GOT3 (cell line): ENCODE results near the gene PAPLN.
"Not testable (repeated sequence)": the region's sequence is repeated elsewhere in the genome, so short reads cannot be mapped to it uniquely, and the experiment has no call there.

ENCODE experiments used
- DNase-seq: peaks from one replicate; lab custom pipeline; 2025; ENCODE audit warnings: mixed read lengths; lab: John Stamatoyannopoulos, UW

The PAPLN gene

DNA sequence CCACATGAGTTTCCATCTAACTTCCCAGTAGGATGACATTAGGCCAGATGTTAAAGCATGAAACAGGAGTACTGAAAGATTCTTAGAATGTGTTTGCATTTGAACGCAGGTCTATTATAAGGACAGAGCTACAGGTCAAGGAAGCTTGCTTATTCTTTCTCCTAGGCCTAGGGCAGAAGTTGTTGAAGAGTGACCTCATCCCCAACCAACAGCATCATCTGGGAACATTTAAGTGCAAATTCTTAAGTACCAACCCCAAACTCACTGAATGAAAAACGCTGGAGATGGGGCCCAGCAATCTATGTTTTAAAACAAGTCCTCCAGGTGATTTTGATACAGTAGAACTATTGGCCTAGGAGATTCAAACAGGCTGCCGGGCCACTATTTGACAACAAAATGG, 52.4 kb downstream of the PAPLN start:
- no peak for DNase-seq

DNA sequence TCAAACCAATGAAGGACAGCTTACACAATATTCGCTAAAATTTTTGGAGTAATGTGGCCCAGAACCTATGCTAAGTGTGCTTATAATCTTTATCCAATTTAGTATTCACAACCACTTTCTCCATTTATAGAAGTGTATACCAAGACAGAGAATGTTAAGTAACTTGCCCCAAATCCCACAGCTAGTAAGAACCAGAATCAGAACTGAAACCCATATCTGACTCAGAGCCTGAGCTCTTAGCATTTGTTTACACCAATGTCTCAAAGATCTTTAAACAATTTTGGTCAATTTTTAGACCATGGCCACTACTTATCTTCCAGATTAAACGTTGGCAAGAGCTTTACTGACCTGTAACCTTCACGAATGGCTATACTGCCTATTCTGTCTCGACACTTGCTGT, 53.0 kb downstream of the PAPLN start:
- no peak for DNase-seq

DNA sequence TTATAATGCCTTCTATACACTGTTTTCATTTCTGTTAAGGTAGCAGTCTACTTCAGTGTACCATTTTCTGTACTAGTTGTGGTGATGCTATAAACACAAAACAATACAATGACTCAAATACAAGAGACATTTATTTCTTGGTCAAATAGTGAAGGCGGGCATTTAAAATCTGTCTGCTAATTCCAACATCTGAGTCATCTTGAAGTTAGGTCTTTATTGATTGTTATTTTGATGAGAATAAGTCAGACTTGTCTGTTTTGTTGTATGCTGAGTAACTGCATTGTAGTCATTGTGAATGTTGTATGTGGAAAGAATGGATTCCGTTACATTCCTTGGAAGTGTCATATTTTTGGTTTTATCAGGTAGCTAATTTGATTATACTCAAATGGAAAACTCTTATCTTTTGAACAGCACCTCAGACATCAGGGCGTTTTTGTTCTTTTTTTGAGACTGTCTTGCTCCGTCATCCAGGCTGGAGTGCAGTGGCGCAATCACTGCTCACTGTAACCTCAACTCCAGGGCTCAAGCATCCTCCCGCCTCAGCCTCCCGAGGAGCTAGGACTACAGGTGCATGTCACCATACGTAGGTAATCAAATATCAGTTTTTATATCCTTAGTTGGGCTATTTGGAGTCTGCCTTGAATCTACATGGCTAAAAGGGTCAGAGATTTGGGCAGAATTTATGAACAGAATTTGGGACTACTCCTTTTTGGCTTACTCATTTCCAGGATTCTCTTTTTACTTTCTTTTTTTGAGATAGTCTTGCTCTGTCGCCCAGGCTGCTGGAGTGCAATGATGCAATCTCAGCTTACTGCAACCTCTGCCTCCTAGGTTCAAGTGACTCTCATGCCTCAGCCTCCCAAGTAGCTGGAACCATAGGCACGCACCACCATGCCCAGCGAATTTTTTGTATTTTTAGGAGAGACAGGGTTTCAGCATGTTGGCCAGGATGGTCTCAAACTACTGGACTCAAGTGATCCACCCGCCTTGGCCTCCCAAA, 56.8 kb downstream of the PAPLN start:
- no peak for DNase-seq

GRCh38 chr14:73295198-73295796, 58.0 kb downstream of the PAPLN start:
- no peak for DNase-seq

GRCh38 chr14:73305499-73305898, 68.2 kb downstream of the PAPLN start:
- DNase-seq = no peak

GRCh38 chr14:73307261-73307660, 70.0 kb downstream of the PAPLN start:
- DNase-seq = no peak

DNA sequence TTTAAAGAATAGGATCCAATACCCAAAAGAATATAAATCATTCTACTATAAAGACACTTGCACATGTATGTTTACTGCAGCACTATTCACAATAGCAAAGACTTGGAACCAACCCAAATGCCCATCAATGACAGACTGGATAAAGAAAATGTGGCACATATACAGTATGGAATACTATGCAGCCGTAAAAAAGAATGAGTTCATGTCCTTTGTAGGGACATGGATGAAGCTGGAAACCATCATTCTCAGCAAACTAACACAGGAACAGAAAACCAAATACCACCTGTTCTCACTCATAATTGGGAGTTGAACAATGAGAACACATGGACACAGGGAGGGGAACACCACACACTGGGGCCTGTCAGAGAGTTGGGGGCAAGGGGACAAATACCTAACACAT, 71.9 kb downstream of the PAPLN start:
- not testable (repeated sequence) for DNase-seq

DNA sequence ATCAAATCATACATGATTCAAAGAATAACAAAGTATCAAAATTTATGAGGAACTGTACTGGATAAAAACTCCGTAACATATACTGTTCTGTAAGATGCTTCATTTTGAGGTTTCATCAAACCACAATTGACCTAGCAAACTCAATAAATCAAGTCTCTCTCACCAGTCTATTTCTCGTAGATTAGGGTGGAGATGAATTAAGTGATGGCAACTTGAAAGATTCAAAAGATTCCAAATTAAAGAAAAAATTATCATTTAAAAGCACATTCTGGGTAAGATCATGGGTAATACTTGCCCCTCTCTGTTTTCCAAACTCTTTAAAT, 74.4 kb downstream of the PAPLN start:
- DNase-seq = no peak

DNA sequence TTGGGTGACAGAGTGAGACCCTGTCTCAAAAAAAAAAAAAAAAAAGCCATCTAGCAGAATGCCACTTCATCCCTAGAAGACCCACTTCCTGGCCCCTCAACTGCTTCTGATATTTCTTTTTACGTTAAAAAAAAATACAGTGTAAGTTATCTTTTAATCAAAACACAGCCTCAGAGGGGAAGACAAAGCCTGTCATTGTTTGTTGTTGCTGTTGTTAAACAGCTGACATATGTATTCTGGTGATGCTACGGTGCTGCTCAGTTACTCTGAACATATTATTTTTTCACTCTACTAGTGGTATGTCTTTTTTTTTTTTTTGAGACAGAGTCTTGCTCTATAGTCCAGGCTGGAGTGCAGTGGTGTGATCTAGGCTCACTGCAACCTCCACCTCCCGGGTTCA, 75.4 kb downstream of the PAPLN start:
- DNase-seq = no peak

DNA sequence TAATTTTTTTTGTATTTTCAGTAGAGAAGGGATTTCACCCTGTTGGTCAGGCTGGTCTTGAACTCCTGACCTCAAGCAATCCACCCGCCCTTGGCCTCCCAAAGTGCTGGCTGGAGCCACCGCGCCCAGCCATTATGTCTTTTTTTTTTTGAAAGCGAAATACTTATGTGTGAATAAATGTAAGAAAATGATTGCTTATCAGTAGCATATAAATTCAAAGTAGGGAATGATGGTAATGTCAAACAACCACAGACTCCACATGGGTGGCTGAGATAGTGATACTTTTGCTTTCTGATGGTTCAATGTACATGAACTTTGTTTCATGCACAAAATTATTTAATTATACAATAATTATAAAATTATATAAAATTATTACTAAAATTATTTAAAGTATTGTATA, 75.8 kb downstream of the PAPLN start:
- DNase-seq = no peak

GRCh38 chr14:73323896-73324399, 86.6 kb downstream of the PAPLN start:
- no peak for DNase-seq
